Cardiac septum (tissue), 1 donor: ENCODE results near the gene DHCR24. TPM values are rescaled to one million over a fixed set of nuclear protein-coding genes. Genes with fewer than 3 reads are reported as not detected.

Source experiments
- DNase-seq: peaks from one replicate; pipeline ENCODE4 v3.0.0-alpha.2; 2020; ENCODE audit warnings: low spot score
- intact Hi-C: fragments of 100-400 bp; cut with DNase I; formaldehyde crosslinking; loops from one replicate; pipeline ENCODE4 v1.14.0; 2022
- total RNA-seq: library from RNA; stranded (reverse); fragmentation: NEBNext Ultra II Directional; extraction: Animal tissue kit (Norgen Biotek cat#: 25700); gene quantifications from one replicate; pipeline ENCODE4 v1.2.1, GENCODE V29; 2021
- donor health status: DM: no; HTN: no; CAD: no.

Gene DHCR24
- total RNA-seq, 1 donor from 2014 or later: 40.3 TPM

- intact Hi-C loops: no loop called here
- DNase-seq: no peak
These were observed 60.7 kb downstream of the DHCR24 start for GRCh38 chr1:54826226-54826816.

GRCh38 chr1:54825696-54826095, 61.3 kb downstream of the DHCR24 start:
- intact Hi-C loops: no loop called here
- no peak for DNase-seq

GRCh38 chr1:54823670-54824069, 63.3 kb downstream of the DHCR24 start:
- intact Hi-C loops: no loop called here
- DNase-seq: no peak

GRCh38 chr1:54819733-54820132, 67.3 kb downstream of the DHCR24 start:
- no peak for DNase-seq
- intact Hi-C loops: no loop called here

- no peak for DNase-seq
- intact Hi-C loops: no loop called here
These were observed 67.8 kb downstream of the DHCR24 start for GRCh38 chr1:54819195-54819536.

GRCh38 chr1:54818461-54819194, 68.4 kb downstream of the DHCR24 start:
- intact Hi-C loops: no loop called here

GRCh38 chr1:54816951-54817350, 70.0 kb downstream of the DHCR24 start:
- intact Hi-C loops: no loop called here
- DNase-seq: no peak

More at GRCh38 chr1:54818461-54819194, 68.4 kb downstream of the DHCR24 start:
- DNase-seq: no peak

- no peak for DNase-seq
- intact Hi-C loops: no loop called here
These were observed 70.9 kb downstream of the DHCR24 start for GRCh38 chr1:54816130-54816529.

- intact Hi-C loops: no loop called here
- peak; percentile 55 for DNase-seq
These were observed 71.7 kb downstream of the DHCR24 start for GRCh38 chr1:54815086-54815876.

GRCh38 chr1:54814571-54814970, 72.4 kb downstream of the DHCR24 start:
- no peak for DNase-seq
- intact Hi-C loops: loop anchor here (5.0 kb wide), 1 partner anchor 737 kb away; no protein-coding TSS in a partner anchor

- no peak for DNase-seq
- intact Hi-C loops: loop anchor here (5.0 kb wide), 1 partner anchor 737 kb away; no protein-coding TSS in a partner anchor
These were observed 72.9 kb downstream of the DHCR24 start for GRCh38 chr1:54814126-54814498.

GRCh38 chr1:54813485-54814125, 73.4 kb downstream of the DHCR24 start:
- intact Hi-C loops: loop anchor here (5.0 kb wide), 1 partner anchor 736 kb away; no protein-coding TSS in a partner anchor
- DNase-seq: peak; percentile 35

- intact Hi-C loops: loop anchor here (5.0 kb wide), 1 partner anchor 736 kb away; no protein-coding TSS in a partner anchor
- DNase-seq: no peak
These were observed 74.1 kb downstream of the DHCR24 start for GRCh38 chr1:54812801-54813484.

- intact Hi-C loops: loop anchor here (2.0 to 5.0 kb wide), 2 partner anchors 735 to 951 kb away; no protein-coding TSS in a partner anchor
- peak; percentile 63 for DNase-seq
These were observed 75.0 kb downstream of the DHCR24 start for GRCh38 chr1:54811739-54812655.

- intact Hi-C loops: loop anchor here (2.0 to 5.0 kb wide), 2 partner anchors 734 to 950 kb away; no protein-coding TSS in a partner anchor
- DNase-seq: peak; percentile 36
These were observed 75.9 kb downstream of the DHCR24 start for GRCh38 chr1:54811066-54811465.

- DNase-seq: no peak
- intact Hi-C loops: loop anchor here (2.0 to 5.0 kb wide), 2 partner anchors 733 to 950 kb away; no protein-coding TSS in a partner anchor
These were observed 76.6 kb downstream of the DHCR24 start for GRCh38 chr1:54810153-54810942.

GRCh38 chr1:54809496-54810074, 77.4 kb downstream of the DHCR24 start:
- DNase-seq: no peak
- intact Hi-C loops: loop anchor here (2.0 to 10.0 kb wide), 3 partner anchors 315 to 949 kb away; no protein-coding TSS in a partner anchor
